Renal cortex interstitium (tissue), 11 donors: ENCODE data around the gene PPIA. TPM values are rescaled to one million over a fixed set of nuclear protein-coding genes. Genes with fewer than 3 reads are reported as not detected.

Source experiments
- DNase-seq, 11 donors: peaks; one replicate each; pipeline ENCODE4 v3.0.0-alpha.2; 2013; ENCODE audit warnings: low read depth in 9 of 11, low spot score in 4 of 11; ENCODE audit errors: extremely low read depth in 1 of 11
- polyA plus RNA-seq, 3 donors: library from polyadenylated mRNA; unstranded; fragments of 120-200 nt; gene quantifications; one replicate each; pipeline ENCODE4 v1.2.1, GENCODE V29; 2013; ENCODE audit not compliant: insufficient read length in 3 of 3

The PPIA gene
- polyA plus RNA-seq, 3 donors = 1,113 to 1,381 (median 1,260) TPM

DNA sequence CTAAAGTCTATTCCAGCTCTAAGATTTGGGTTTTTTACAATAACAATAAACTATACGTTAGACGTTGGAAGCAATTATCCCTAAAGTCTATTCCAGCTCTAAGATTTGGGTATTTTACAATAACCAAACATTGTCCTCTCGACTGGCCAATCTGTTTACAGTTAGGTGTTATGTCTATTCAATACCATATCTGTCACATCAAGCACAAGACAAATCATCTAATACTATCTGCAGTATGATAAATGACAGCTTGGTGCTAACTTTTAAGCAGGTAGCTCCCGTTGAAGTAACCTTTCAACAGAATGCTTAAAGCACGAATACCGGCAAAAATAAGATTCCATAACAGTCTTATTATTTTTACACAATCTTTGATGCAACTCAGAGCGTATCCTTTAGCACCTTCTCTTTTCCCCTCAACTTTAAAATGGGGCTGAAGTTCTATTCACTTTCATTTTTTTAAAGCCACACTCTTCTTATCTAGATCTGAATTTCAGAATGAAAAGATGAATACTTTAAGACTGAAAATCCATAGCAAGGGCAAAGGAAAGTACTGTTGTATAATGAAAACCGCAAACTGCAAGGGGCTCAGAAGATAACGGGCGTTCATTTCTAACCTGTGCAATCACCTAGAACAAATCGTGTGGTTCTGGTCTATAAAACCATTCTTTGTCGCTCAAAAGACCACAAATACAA is 50.5 kb downstream of the PPIA start:
- DNase-seq = no peak

DNA sequence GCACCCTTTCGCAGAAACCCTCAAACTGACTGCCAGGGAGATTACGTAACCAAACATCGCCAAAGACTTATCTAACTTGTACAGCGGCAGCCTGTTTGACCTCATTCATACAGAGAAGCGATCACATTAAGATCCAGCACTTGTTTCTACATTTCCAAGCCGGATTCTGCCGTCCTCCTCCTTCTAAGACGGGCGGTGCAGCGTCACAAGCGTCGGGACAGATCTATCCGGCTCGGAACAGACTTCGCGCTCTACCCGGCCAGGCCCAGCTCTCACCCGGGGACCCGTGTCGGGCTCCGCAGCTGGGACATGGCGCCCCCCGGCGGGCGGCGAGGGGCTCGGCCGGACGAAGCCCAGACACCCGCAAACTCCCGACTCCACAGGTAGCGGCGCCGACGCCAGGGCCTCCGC is 51.0 kb downstream of the PPIA start:
- peak; percentile 72 to 87 (median 80) for DNase-seq

GRCh38 chr7:44847920-44848634 is 51.6 kb downstream of the PPIA start, which contains the start of gene H2AZ2:
H2AZ2 (minus strand) TSS chr7:44848087; CDS start chr7:44847971, 116 bp downstream.
- DNase-seq = peak; percentile 99 to 100 (median 100)

DNA sequence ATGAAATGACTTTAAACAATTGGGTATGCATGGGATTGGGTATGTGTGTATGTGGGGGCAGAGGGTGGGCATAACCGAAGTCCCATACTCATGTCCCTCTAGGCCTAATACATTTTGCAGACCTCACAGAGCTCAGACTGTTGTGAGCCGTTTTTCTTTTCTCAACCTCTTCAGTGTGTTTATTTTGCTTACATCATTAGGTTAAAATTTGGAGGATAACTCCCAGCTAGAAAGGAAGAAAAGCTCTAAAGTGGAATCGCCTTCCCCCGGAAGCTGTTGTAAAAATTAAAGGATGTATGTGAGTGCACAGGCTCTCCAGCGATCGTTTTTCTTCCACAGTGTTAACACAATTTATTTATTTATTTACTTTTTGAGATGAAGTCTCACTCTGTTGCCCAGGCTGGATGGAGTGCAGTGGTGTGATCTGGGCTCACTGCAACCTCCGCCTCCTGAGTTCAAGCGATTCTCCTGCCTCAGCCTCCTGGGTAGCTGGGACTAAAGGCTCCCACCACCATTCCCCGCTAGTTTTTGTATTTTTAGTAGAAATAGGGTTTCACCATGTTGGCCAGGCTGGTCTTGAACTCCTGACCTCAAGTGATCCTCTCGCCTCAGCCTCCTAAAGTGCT is 52.9 kb downstream of the PPIA start:
- DNase-seq = no peak

- no peak for DNase-seq
Observed at GRCh38 chr7:44849885-44850544, 53.5 kb downstream of the PPIA start.

GRCh38 chr7:44852590-44852989 is 56.1 kb downstream of the PPIA start:
- DNase-seq = no peak

Other genes starting within 250 kb of the PPIA start
- gene DDX56, start 222.8 kb upstream of the PPIA start, polyA plus RNA-seq = 100 to 1,000 TPM in 1 of 3 donors, 10 to 100 TPM in 2; 82.6 to 131 (median 91.3) TPM
- 100 to 1,000 TPM; 134 to 175 (median 142) TPM for gene TMED4, start 214.4 kb upstream of the PPIA start, polyA plus RNA-seq
- 10 to 100 TPM; 81.6 to 93.6 (median 84.2) TPM for gene OGDH, start 190.1 kb upstream of the PPIA start, polyA plus RNA-seq
- gene ZMIZ2, start 47.8 kb upstream of the PPIA start, polyA plus RNA-seq = 100 to 1,000 TPM in 1 of 3 donors, 10 to 100 TPM in 2; 53.9 to 109 (median 72.0) TPM
- gene H2AZ2, start 51.4 kb downstream of the PPIA start, polyA plus RNA-seq = 100 to 1,000 TPM; 221 to 277 (median 254) TPM
- 10 to 100 TPM; 33.5 to 41.2 (median 34.9) TPM for gene PURB, start 88.8 kb downstream of the PPIA start, polyA plus RNA-seq
- gene MYO1G, start 182.3 kb downstream of the PPIA start, polyA plus RNA-seq = under 1 TPM; 0.47 to 0.83 (median 0.70) TPM
- gene CCM2, start 203.5 kb downstream of the PPIA start, polyA plus RNA-seq = 10 to 100 TPM; 23.8 to 32.9 (median 26.1) TPM